Measurements from ENCODE around the gene PEX11A.
A peak's percentile ranks its signal among the peaks of the same experiment; 100 is the strongest.
"Not testable (repeated sequence)": the region's sequence is repeated elsewhere in the genome, so short reads cannot be mapped to it uniquely, and the experiment has no call there.

The PEX11A gene

GRCh38 chr15:89690276-89691218 is at the start of gene PEX11A, which contains the start of gene WDR93:
Gene PEX11A, minus strand, starts transcription at chr15:89690754. Its CDS starts 122 bp downstream, at chr15:89690632.
Gene WDR93, plus strand, starts transcription at chr15:89690811. Its CDS starts 10,936 bp downstream, at chr15:89701747.
- DNase-seq (ENCODE audit: low read depth): peak; percentile 70

- DNase-seq (ENCODE audit: low read depth): peak; percentile 18
Observed at GRCh38 chr15:89740137-89740536, 49.6 kb upstream of the PEX11A start.

- DNase-seq (ENCODE audit: low read depth): no peak
Observed at GRCh38 chr15:89735773-89736172, 45.2 kb upstream of the PEX11A start.

- no peak for DNase-seq (ENCODE audit: low read depth)
Observed at GRCh38 chr15:89732451-89733172, 42.1 kb upstream of the PEX11A start.

- no peak for DNase-seq (ENCODE audit: low read depth)
Observed at GRCh38 chr15:89731275-89731674, 40.7 kb upstream of the PEX11A start.

GRCh38 chr15:89728254-89728653 is 37.7 kb upstream of the PEX11A start:
- DNase-seq (ENCODE audit: low read depth): no peak

GRCh38 chr15:89725064-89725463 is 34.5 kb upstream of the PEX11A start:
- no peak for DNase-seq (ENCODE audit: low read depth)

GRCh38 chr15:89724621-89725020 is 34.1 kb upstream of the PEX11A start:
- no peak for DNase-seq (ENCODE audit: low read depth)

GRCh38 chr15:89723031-89723430 is 32.5 kb upstream of the PEX11A start:
- no peak for DNase-seq (ENCODE audit: low read depth)

- DNase-seq (ENCODE audit: low read depth): no peak
Observed at GRCh38 chr15:89714775-89715174, 24.2 kb upstream of the PEX11A start.

GRCh38 chr15:89707577-89707976 is 17.0 kb upstream of the PEX11A start:
- DNase-seq (ENCODE audit: low read depth): no peak

GRCh38 chr15:89704411-89704810 is 13.9 kb upstream of the PEX11A start:
- DNase-seq (ENCODE audit: low read depth): no peak

GRCh38 chr15:89695198-89695597 is 4.6 kb upstream of the PEX11A start:
- DNase-seq (ENCODE audit: low read depth): no peak

GRCh38 chr15:89693696-89694095 is 3.1 kb upstream of the PEX11A start:
- DNase-seq (ENCODE audit: low read depth): no peak

- no peak for DNase-seq (ENCODE audit: low read depth)
Observed at GRCh38 chr15:89693091-89693490, 2.5 kb upstream of the PEX11A start.

- DNase-seq (ENCODE audit: low read depth): not testable (repeated sequence)
Observed at GRCh38 chr15:89689930-89690275, 651 bp downstream of the PEX11A start.

GRCh38 chr15:89686522-89686921 is 4.0 kb downstream of the PEX11A start:
- DNase-seq (ENCODE audit: low read depth): no peak

GRCh38 chr15:89685995-89686394 is 4.6 kb downstream of the PEX11A start:
- no peak for DNase-seq (ENCODE audit: low read depth)

GRCh38 chr15:89681146-89681545 is 9.4 kb downstream of the PEX11A start:
- no peak for DNase-seq (ENCODE audit: low read depth)

- no peak for DNase-seq (ENCODE audit: low read depth)
Observed at GRCh38 chr15:89680282-89680873, 10.2 kb downstream of the PEX11A start.

- no peak for DNase-seq (ENCODE audit: low read depth)
Observed at GRCh38 chr15:89679212-89679611, 11.3 kb downstream of the PEX11A start, which contains the start of gene PLIN1. Gene PLIN1, minus strand, starts transcription at chr15:89679367. Its CDS starts 1,878 bp downstream, at chr15:89677489.

GRCh38 chr15:89677381-89677780 is 13.2 kb downstream of the PEX11A start:
- DNase-seq (ENCODE audit: low read depth): no peak

GRCh38 chr15:89675606-89676005 is 14.9 kb downstream of the PEX11A start:
- DNase-seq (ENCODE audit: low read depth): no peak

All from activated T-cell treated with anti-CD3 and anti-CD28 coated beads for 48 hours (primary cell).